H9 (cell line): ENCODE data around the gene ATP5MG. TPM values are rescaled to one million over a fixed set of nuclear protein-coding genes. Genes with fewer than 3 reads are reported as not detected.

Experiments used
- DNase-seq: peaks from one replicate; pipeline ENCODE4 v3.0.0-alpha.2; 2017
- H2AFZ ChIP-seq: one replicate; pipeline ENCODE4 v1.6.1; 2013; ENCODE audit warnings: mild to moderate bottlenecking, low read length, control low read depth, moderate library complexity
- H2AK5ac ChIP-seq: 2 replicates; pipeline ENCODE4 v1.6.1; 2013; ENCODE audit warnings: low read length, control low read depth, mixed read lengths; ENCODE audit not compliant: insufficient read length
- H2BK120ac ChIP-seq: one replicate; pipeline ENCODE4 v1.6.1; 2013; ENCODE audit warnings: low read depth, mild to moderate bottlenecking, low read length, control low read depth, inconsistent platforms; ENCODE audit not compliant: poor library complexity, severe bottlenecking
- H2BK12ac ChIP-seq: 2 replicates; pipeline ENCODE4 v1.6.1; 2013; ENCODE audit warnings: low read length, control low read depth, mixed read lengths, low read depth; ENCODE audit not compliant: insufficient read length
- H2BK15ac ChIP-seq: 2 replicates; pipeline ENCODE4 v1.6.1; 2013; ENCODE audit warnings: low read depth, low read length, control low read depth
- H2BK20ac ChIP-seq: one replicate; pipeline ENCODE4 v1.6.1; 2013; ENCODE audit warnings: low read depth, mild to moderate bottlenecking, low read length, control low read depth, inconsistent platforms; ENCODE audit not compliant: poor library complexity, severe bottlenecking
- H2BK5ac ChIP-seq: 2 replicates; pipeline ENCODE4 v1.6.1; 2013; ENCODE audit warnings: low read length, control low read depth, mixed read lengths; ENCODE audit not compliant: insufficient read length
- H3K14ac ChIP-seq: 2 replicates; pipeline ENCODE4 v1.6.1; 2013; ENCODE audit warnings: low read length, control low read depth; ENCODE audit not compliant: insufficient read depth
- H3K18ac ChIP-seq: 2 replicates; pipeline ENCODE4 v1.6.1; 2013; ENCODE audit warnings: low read depth, mild to moderate bottlenecking, mixed read lengths, low read length, control low read depth; ENCODE audit not compliant: insufficient read length
- H3K23ac ChIP-seq: 2 replicates; pipeline ENCODE4 v1.6.1; 2013; ENCODE audit warnings: low read length, control low read depth, mixed read lengths, low read depth; ENCODE audit not compliant: insufficient read length
- H3K23me2 ChIP-seq: 2 replicates; pipeline ENCODE4 v1.6.1; 2013; ENCODE audit warnings: low read depth, mild to moderate bottlenecking, mixed read lengths, low read length, control low read depth; ENCODE audit not compliant: insufficient read length, poor library complexity, severe bottlenecking
- H3K27ac ChIP-seq: 2 replicates; pipeline ENCODE4 v1.5.1; 2013; ENCODE audit warnings: low read length, control low read depth, mixed read lengths, low read depth; ENCODE audit not compliant: insufficient read length
- H3K27me3 ChIP-seq: 2 replicates; pipeline ENCODE4 v1.6.1; 2013; ENCODE audit warnings: low read length, control low read depth, inconsistent platforms; ENCODE audit not compliant: insufficient read depth
- H3K4ac ChIP-seq: 2 replicates; pipeline ENCODE4 v1.6.1; 2013; ENCODE audit warnings: low read depth, mild to moderate bottlenecking, control low read depth, inconsistent platforms, low read length, moderate library complexity
- H3K4me1 ChIP-seq: 2 replicates; pipeline ENCODE4 v1.6.1; 2013; ENCODE audit warnings: low read length, control low read depth, inconsistent platforms; ENCODE audit not compliant: insufficient read depth
- H3K4me2 ChIP-seq: 2 replicates; pipeline ENCODE4 v1.6.1; 2013; ENCODE audit warnings: low read length, control low read depth, mixed read lengths; ENCODE audit not compliant: insufficient read length, insufficient read depth
- H3K56ac ChIP-seq: 2 replicates; pipeline ENCODE4 v1.6.1; 2013; ENCODE audit warnings: low read depth, mild to moderate bottlenecking, mixed read lengths, low read length, control low read depth; ENCODE audit not compliant: insufficient read length
- H3K79me1 ChIP-seq: 2 replicates; pipeline ENCODE4 v1.6.1; 2013; ENCODE audit warnings: low read depth, mild to moderate bottlenecking, moderate library complexity, low read length, control low read depth, inconsistent platforms; ENCODE audit not compliant: insufficient read depth, poor library complexity, severe bottlenecking
- H3K79me2 ChIP-seq: 2 replicates; pipeline ENCODE4 v1.6.1; 2013; ENCODE audit warnings: low read length, control low read depth, inconsistent platforms; ENCODE audit not compliant: insufficient read depth
- H3K9ac ChIP-seq: 2 replicates; pipeline ENCODE4 v1.6.1; 2013; ENCODE audit warnings: low read length, control low read depth, mixed read lengths; ENCODE audit not compliant: insufficient read length; ENCODE audit errors: extremely low read depth
- H3K9me3 ChIP-seq: one replicate; pipeline ENCODE4 v1.6.1; 2013; ENCODE audit warnings: low read depth, low read length, inconsistent platforms; ENCODE audit not compliant: control insufficient read depth
- H3T11ph ChIP-seq: one replicate; pipeline ENCODE4 v1.6.1; 2013; ENCODE audit warnings: mild to moderate bottlenecking, low read length, control low read depth, inconsistent platforms
- H4K20me1 ChIP-seq: one replicate; pipeline ENCODE4 v1.6.1; 2013; ENCODE audit not compliant: control insufficient read depth, insufficient read length, insufficient read depth
- H4K5ac ChIP-seq: 2 replicates; pipeline ENCODE4 v1.6.1; 2013; ENCODE audit warnings: low read depth, mild to moderate bottlenecking, mixed read lengths, low read length, control low read depth; ENCODE audit not compliant: insufficient read length
- H4K8ac ChIP-seq: replicated peaks from 2 replicates; pipeline ENCODE4 v1.6.1; 2013; ENCODE audit warnings: low read length, control low read depth, mixed read lengths, low read depth; ENCODE audit not compliant: insufficient read length
- H4K91ac ChIP-seq: 2 replicates; pipeline ENCODE4 v1.6.1; 2013; ENCODE audit warnings: low read depth, mild to moderate bottlenecking, moderate library complexity, mixed read lengths, low read length, control low read depth; ENCODE audit not compliant: insufficient read length
- H3K27ac Mint-ChIP-seq, 3 experiments: 2 replicates in 2 of 3; 3 replicates in 1 of 3; pipeline ENCODE4 v1.8.0; 2020 to 2021; ENCODE audit warnings: mixed read lengths in 3 of 3, mild to moderate bottlenecking in 1 of 3, moderate library complexity in 1 of 3
- H3K27me3 Mint-ChIP-seq: 2 replicates; pipeline ENCODE4 v1.8.0; 2021; ENCODE audit warnings: low read depth, mild to moderate bottlenecking, moderate library complexity, mixed read lengths
- H3K36me3 Mint-ChIP-seq, 3 experiments: 2 replicates in 2 of 3; 3 replicates in 1 of 3; pipeline ENCODE4 v1.8.0; 2020 to 2021; ENCODE audit warnings: low read depth in 3 of 3, mixed read lengths in 3 of 3; ENCODE audit not compliant: insufficient read depth in 1 of 3
- H3K4me1 Mint-ChIP-seq, 2 experiments: 2 replicates each; pipeline ENCODE4 v1.8.0; 2020; ENCODE audit warnings: mixed read lengths in 2 of 2
- H3K4me3 Mint-ChIP-seq, 2 experiments: 2 replicates in 1 of 2; 3 replicates in 1 of 2; pipeline ENCODE4 v1.8.0; 2020 to 2021; ENCODE audit warnings: mild to moderate bottlenecking in 2 of 2, mixed read lengths in 2 of 2, moderate library complexity in 1 of 2
- H3K9me3 Mint-ChIP-seq, 2 experiments: 2 replicates in 1 of 2; 3 replicates in 1 of 2; pipeline ENCODE4 v1.8.0; 2020; ENCODE audit warnings: mild to moderate bottlenecking in 2 of 2, mixed read lengths in 2 of 2, moderate library complexity in 1 of 2
- CTCF ChIP-seq: fragments of 200-600 bp; sonication (generic); conservative IDR thresholded peaks from 3 replicates; pipeline ENCODE4 v1.8.0; 2021; ENCODE audit warnings: antibody characterized with exemption, mild to moderate bottlenecking
- WGBS: extraction: QIAGEN DNeasy Blood & Tissue Kit; methylation state at CpG from one replicate; pipeline ENCODE4 v1.1.7; 2013; ENCODE audit warnings: missing lambda C conversion rate, low lambda C conversion rate, mixed read lengths; ENCODE audit not compliant: insufficient read length; ENCODE audit errors: extremely low coverage; 5-methylcytosine and 5-hydroxymethylcytosine counted together
- total RNA-seq: library from RNA; stranded (reverse); gene quantifications from 2 replicates; pipeline ENCODE4 v1.2.1, GENCODE V29; 2021

Gene ATP5MG
- total RNA-seq, 1 experiment from 2014 or later = 254 TPM

DNA sequence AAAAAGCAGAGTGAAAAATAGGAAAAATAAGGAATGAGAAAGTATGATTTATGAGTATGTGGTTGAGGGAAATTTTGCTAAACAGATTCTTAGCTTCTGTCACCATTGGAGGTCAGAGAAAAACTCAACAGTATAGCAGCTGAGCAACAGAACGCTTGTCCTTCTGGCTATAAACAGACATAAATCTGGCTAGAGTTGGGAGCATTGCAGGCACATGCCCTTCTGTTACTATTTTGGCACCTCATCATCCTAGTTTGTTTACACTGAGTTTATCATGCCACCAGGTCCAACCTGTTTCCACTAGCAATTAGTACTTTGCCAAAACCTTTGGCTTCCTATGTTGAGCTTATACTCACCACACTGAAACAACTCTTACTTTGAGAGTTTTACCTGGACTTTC, 35.1 kb upstream of the ATP5MG start:
- peaks cover 6 to 50% (median 35%) of the 10 kb centered on the region in 3 experiments; a peak in 6 of 7 replicates for H3K36me3 Mint-ChIP-seq

More for the DNA sequence above, 35.1 kb upstream of the ATP5MG start:
- no peaks in the 10 kb centered on the region for H3K27me3 ChIP-seq
- H2BK5ac ChIP-seq = no peak overlapping the region
- no peak overlapping the region for H3K23ac ChIP-seq
- H2BK120ac ChIP-seq = no peak overlapping the region
- no peaks in the 10 kb centered on the region for H3K23me2 ChIP-seq
- no peak overlapping the region for H4K8ac ChIP-seq
- H3K9me3 ChIP-seq = no peaks in the 10 kb centered on the region
- no peak overlapping the region for H2AFZ ChIP-seq
- no peaks in the 10 kb centered on the region for H4K20me1 ChIP-seq
- H3K4me2 ChIP-seq = no peak overlapping the region
- H3K9me3 Mint-ChIP-seq = no peaks in the 10 kb centered on the region
- H2BK20ac ChIP-seq = no peak overlapping the region
- no peaks in the 10 kb centered on the region for H3K79me2 ChIP-seq
- H4K5ac ChIP-seq = no peak overlapping the region
- no peak overlapping the region for H2BK15ac ChIP-seq
- no peak overlapping the region for H3T11ph ChIP-seq
- H3K14ac ChIP-seq = no peak overlapping the region
- DNase-seq = no peak
- H3K4me1 Mint-ChIP-seq = no peaks in the 10 kb centered on the region
- no peaks in the 10 kb centered on the region for H3K79me1 ChIP-seq
- no peak overlapping the region for H3K27ac Mint-ChIP-seq
- H3K4me3 Mint-ChIP-seq = no peak overlapping the region
- no peaks in the 10 kb centered on the region for H3K4me1 ChIP-seq
- no peak overlapping the region for H2AK5ac ChIP-seq
- no peak overlapping the region for H3K4ac ChIP-seq
- H2BK12ac ChIP-seq = no peak overlapping the region
- no peak overlapping the region for H3K56ac ChIP-seq
- WGBS = no CpG with 5 or more reads among the region's 1 CpG
- TF ChIP-seq CTCF = no peak
- H3K27ac ChIP-seq = no peak overlapping the region
- H3K18ac ChIP-seq = no peak overlapping the region
- no peak overlapping the region for H4K91ac ChIP-seq
- no peak overlapping the region for H3K9ac ChIP-seq
- H3K27me3 Mint-ChIP-seq = no peaks in the 10 kb centered on the region
